OCI-LY7 (cell line): ENCODE measurements around the gene CEP164. TPM values are rescaled to one million over a fixed set of nuclear protein-coding genes. Genes with fewer than 3 reads are reported as not detected.
"Not testable (repeated sequence)": the region's sequence is repeated elsewhere in the genome, so short reads cannot be mapped to it uniquely, and the experiment has no call there.

Source experiments
- BruUV-seq: library from RNA; stranded (reverse); fragments of 400-500 nt; replicated peaks from 2 replicates; lab custom pipeline; 2021; lab: Mats Ljungman, UMichigan
- CTCF ChIA-PET: fragments of 300-600 bp; sonication (Branson Sonifier 250); formaldehyde crosslinking; loops from one replicate; lab custom pipeline; 2022; ENCODE audit warnings: antibody characterized with exemption; ENCODE audit not compliant: unreplicated experiment; lab: Charles Lee
- POLR2A ChIA-PET: fragments of 300-600 bp; sonication (Branson Sonifier 250); formaldehyde crosslinking; loops from one replicate; lab custom pipeline; 2022; ENCODE audit warnings: antibody characterized with exemption; lab: Charles Lee
- DNase-seq: peaks from one replicate; pipeline ENCODE4 v3.0.0-alpha.2; 2015; ENCODE audit warnings: low spot score
- H2AFZ ChIP-seq: fragments of 200-600 bp; sonication (generic), shearing (Covaris generic); 2 replicates; pipeline ENCODE4 v1.6.1; 2014; ENCODE audit warnings: mild to moderate bottlenecking, antibody characterized with exemption, low read length, moderate library complexity
- H3K27ac ChIP-seq: fragments of 200-600 bp; sonication (generic); 2 replicates; pipeline ENCODE4 v1.5.1; 2014; ENCODE audit warnings: mixed run types, low read depth, mild to moderate bottlenecking, moderate library complexity, low read length, inconsistent platforms; ENCODE audit not compliant: poor library complexity, severe bottlenecking
- H3K36me3 ChIP-seq: fragments of 200-600 bp; sonication (generic); 2 replicates; pipeline ENCODE4 v1.6.1; 2014; ENCODE audit warnings: mild to moderate bottlenecking, antibody characterized with exemption, low read length, moderate library complexity, mixed read lengths; ENCODE audit not compliant: insufficient read depth
- H3K4me1 ChIP-seq: fragments of 200-600 bp; sonication (generic); 2 replicates; pipeline ENCODE4 v1.5.1; 2014; ENCODE audit warnings: mild to moderate bottlenecking, low read length; ENCODE audit not compliant: insufficient read depth, poor library complexity, severe bottlenecking
- H3K4me2 ChIP-seq: fragments of 200-600 bp; sonication (generic); 2 replicates; pipeline ENCODE4 v1.6.1; 2014; ENCODE audit warnings: mild to moderate bottlenecking, low read length
- H3K4me3 ChIP-seq: fragments of 200-600 bp; sonication (generic); 2 replicates; pipeline ENCODE4 v1.5.1; 2014; ENCODE audit warnings: mild to moderate bottlenecking, low read depth, low read length; ENCODE audit not compliant: poor library complexity, severe bottlenecking
- H3K79me2 ChIP-seq: fragments of 200-600 bp; sonication (generic); 2 replicates; pipeline ENCODE4 v1.6.1; 2016; ENCODE audit warnings: low read depth, mild to moderate bottlenecking, low read length, moderate library complexity, mixed read lengths; ENCODE audit not compliant: insufficient read depth
- H3K9me2 ChIP-seq: fragments of 200-600 bp; sonication (generic); 2 replicates; pipeline ENCODE4 v1.6.1; 2016; ENCODE audit warnings: mild to moderate bottlenecking, low read length, mixed read lengths; ENCODE audit not compliant: insufficient read depth
- H3K9me3 ChIP-seq: fragments of 200-600 bp; sonication (generic); 2 replicates; pipeline ENCODE4 v1.6.1; 2014; ENCODE audit warnings: mild to moderate bottlenecking, mixed run types, low read length, mixed read lengths
- H4K20me1 ChIP-seq: fragments of 200-600 bp; sonication (generic); 2 replicates; pipeline ENCODE4 v1.6.1; 2014; ENCODE audit warnings: mild to moderate bottlenecking, antibody characterized with exemption, low read length, moderate library complexity, mixed read lengths; ENCODE audit not compliant: insufficient read depth
- CTCF ChIP-seq: fragments of 200-600 bp; sonication (generic); conservative IDR thresholded peaks from 2 replicates; pipeline ENCODE4 v1.5.1; 2014; ENCODE audit warnings: mild to moderate bottlenecking, antibody characterized with exemption, low read length, moderate library complexity, mixed read lengths
- EZH2phosphoT487 ChIP-seq: fragments of 200-600 bp; sonication (generic); IDR thresholded peaks from 2 replicates; pipeline ENCODE4 v1.6.1; 2018; ENCODE audit warnings: low read depth, borderline replicate concordance, mild to moderate bottlenecking, mixed run types, antibody characterized with exemption, low read length, moderate library complexity, mixed read lengths
- intact Hi-C: fragments of 100-400 bp; cut with micrococcal nuclease; formaldehyde crosslinking; loops from one replicate; pipeline ENCODE4 v1.10.0; 2022; ENCODE audit not compliant: unreplicated experiment
- total RNA-seq, 2 experiments: library from RNA; depleted of rRNA in 1 of 2; stranded (reverse); fragments of >200 nt in 1 of 2; shearing (Covaris generic) in 1 of 2; gene quantifications; 2 replicates each; pipeline ENCODE4 v1.2.3, GENCODE V29; 2014 to 2022

CEP164 gene
- total RNA-seq, 2 experiments from 2014 or later: 25.3 to 48.7 TPM

GRCh38 chr11:117318738-117319137 lies 8.9 kb upstream of the CEP164 start:
- H3K4me2 ChIP-seq: no peak overlapping the region

GRCh38 chr11:117319214-117319840 lies 8.3 kb upstream of the CEP164 start:
- intact Hi-C loops: no loop called here
- Histone ChIP-seq H4K20me1 (no peaks in the 10 kb centered on the region), H3K79me2 (no peaks in the 10 kb centered on the region), H3K27ac (no peak overlapping the region), H3K4me1 (no peaks in the 10 kb centered on the region), H3K9me2 (no peaks in the 10 kb centered on the region), H3K4me2 (no peak overlapping the region), H3K9me3 (no peaks in the 10 kb centered on the region), H2AFZ (no peak overlapping the region), H3K4me3 (no peak overlapping the region), H3K36me3 (no peaks in the 10 kb centered on the region)
- no TSS peak for BruUV-seq
- CTCF ChIA-PET: no interaction called here
- DNase-seq: no peak
- TF ChIP-seq CTCF: no peak
- no peak for TF ChIP-seq EZH2phosphoT487
- POLR2A ChIA-PET: no interaction called here

More at GRCh38 chr11:117318738-117319137, 8.9 kb upstream of the CEP164 start:
- BruUV-seq: no TSS peak
- Histone ChIP-seq H2AFZ (no peak overlapping the region), H3K79me2 (no peaks in the 10 kb centered on the region), H3K4me1 (no peaks in the 10 kb centered on the region), H4K20me1 (no peaks in the 10 kb centered on the region), H3K9me2 (no peaks in the 10 kb centered on the region), H3K36me3 (no peaks in the 10 kb centered on the region), H3K27ac (no peak overlapping the region), H3K4me3 (no peak overlapping the region), H3K9me3 (no peaks in the 10 kb centered on the region)
- ChIA-PET POLR2A (no interaction called here), CTCF (no interaction called here)
- TF ChIP-seq EZH2phosphoT487 (no peak), CTCF (no peak)
- intact Hi-C loops: no loop called here
- DNase-seq: no peak

GRCh38 chr11:117327255-117327566 lies 443 bp upstream of the CEP164 start:
- H4K20me1 ChIP-seq, BruUV-seq, H3K9me3 ChIP-seq, H3K27ac ChIP-seq, H3K79me2 ChIP-seq, DNase-seq, H3K36me3 ChIP-seq, H3K9me2 ChIP-seq: not testable (repeated sequence)
- Histone ChIP-seq H2AFZ (peak overlapping the region; percentile 87), H3K4me2 (peak overlapping the region; percentile 97), H3K4me3 (peak overlapping the region; percentile 92), H3K4me1 (peaks cover 10% of the 10 kb centered on the region)
- ChIA-PET CTCF (interaction anchor here (0.6 to 1.0 kb wide), 2 partner anchors 43 to 1727 kb away, joined by 3 read pairs; no protein-coding TSS in a partner anchor), POLR2A (interaction anchor here (0.5 to 1.7 kb wide), 6 partner anchors 81 to 649 kb away, joined by 3 to 5 read pairs (median 4); no protein-coding TSS in a partner anchor)
- intact Hi-C loops: loop anchor here (2.0 kb wide), 1 partner anchor 94 kb away; the partner anchor contains the start of genes PCSK7 and RNF214
